Smooth muscle cell (in vitro differentiated cells): Measurements from ENCODE around the gene EFNA4. TPM values are rescaled to one million over a fixed set of nuclear protein-coding genes. Genes with fewer than 3 reads are reported as not detected.

Experiments
- DNase-seq: peaks from one replicate; lab custom pipeline; 2025; ENCODE audit not compliant: unreplicated experiment; lab: John Stamatoyannopoulos, UW
- H2AFZ ChIP-seq: fragments of 200-600 bp; sonication (generic); 2 replicates; pipeline ENCODE4 v1.6.0; 2016; ENCODE audit warnings: antibody characterized with exemption, low read depth, mild to moderate bottlenecking
- H3F3A ChIP-seq: fragments of 200-600 bp; sonication (generic); 2 replicates; pipeline ENCODE4 v1.6.0; 2017; ENCODE audit warnings: antibody characterized with exemption, low read depth
- H3K27ac ChIP-seq: fragments of 200-600 bp; sonication (generic); 2 replicates; pipeline ENCODE4 v1.5.1; 2016; ENCODE audit warnings: low read depth, mild to moderate bottlenecking
- H3K27me3 ChIP-seq: fragments of 200-600 bp; sonication (generic); 2 replicates; pipeline ENCODE4 v1.6.1; 2016; ENCODE audit warnings: low read depth, mild to moderate bottlenecking
- H3K36me3 ChIP-seq: fragments of 200-600 bp; sonication (generic); 2 replicates; pipeline ENCODE4 v1.5.1; 2016; ENCODE audit warnings: low read depth
- H3K4me1 ChIP-seq: fragments of 200-600 bp; sonication (generic); 2 replicates; pipeline ENCODE4 v1.5.1; 2016; ENCODE audit warnings: low read depth
- H3K4me2 ChIP-seq: fragments of 200-600 bp; sonication (generic); 2 replicates; pipeline ENCODE4 v1.6.0; 2016; ENCODE audit warnings: mild to moderate bottlenecking
- H3K4me3 ChIP-seq: fragments of 200-600 bp; sonication (generic); 2 replicates; pipeline ENCODE4 v1.5.1; 2016; ENCODE audit warnings: mild to moderate bottlenecking
- H3K79me2 ChIP-seq: fragments of 200-600 bp; sonication (generic); 2 replicates; pipeline ENCODE4 v1.6.0; 2016; ENCODE audit warnings: low read depth, mild to moderate bottlenecking
- H3K9ac ChIP-seq: fragments of 200-600 bp; sonication (generic); 2 replicates; pipeline ENCODE4 v1.6.0; 2016; ENCODE audit warnings: low read depth
- H3K9me3 ChIP-seq: fragments of 200-600 bp; sonication (generic); replicated peaks from 2 replicates; pipeline ENCODE4 v1.5.1; 2016; ENCODE audit warnings: low read depth
- H4K20me1 ChIP-seq: fragments of 200-600 bp; sonication (generic); 2 replicates; pipeline ENCODE4 v1.6.0; 2016; ENCODE audit warnings: low read depth
- CTCF ChIP-seq: fragments of 200-600 bp; sonication (generic); IDR thresholded peaks from 2 replicates; pipeline ENCODE4 v1.5.1; 2017; ENCODE audit warnings: borderline replicate concordance, mild to moderate bottlenecking, antibody characterized with exemption; ENCODE audit not compliant: insufficient read depth, poor library complexity, severe bottlenecking
- WGBS: methylation state at CpG from one replicate; pipeline ENCODE4 v1.1.7; 2016; ENCODE audit warnings: low lambda C conversion rate; 5-methylcytosine and 5-hydroxymethylcytosine counted together
- polyA plus RNA-seq: library from polyadenylated mRNA; unstranded; fragments of >200 nt; fragmentation: Nextera tagmentation; extraction: Ambion mirVana; gene quantifications from 2 replicates; pipeline ENCODE4 v1.2.1, GENCODE V29; 2016
- total RNA-seq: library from RNA; depleted of rRNA; stranded (reverse); fragments of >200 nt; gene quantifications from 2 replicates; pipeline ENCODE4 v1.2.3, GENCODE V29; 2014

EFNA4 gene
- total and polyA plus RNA-seq, 2 experiments from 2014 or later, result 18.1 to 27.6 TPM

GRCh38 chr1:155105604-155106011 is 42.1 kb downstream of the EFNA4 start:
- 90% methylated on average over 7 of the region's 7 CpGs for WGBS
- Histone ChIP-seq H3K36me3 (no peaks in the 10 kb centered on the region), H3K4me3 (no peak overlapping the region), H3K9ac (no peak overlapping the region), H2AFZ (no peak overlapping the region), H3K27ac (no peak overlapping the region), H4K20me1 (no peaks in the 10 kb centered on the region), H3K4me1 (no peaks in the 10 kb centered on the region), H3K4me2 (no peak overlapping the region), H3K27me3 (no peaks in the 10 kb centered on the region), H3K9me3 (no peaks in the 10 kb centered on the region), H3F3A (no peaks in the 10 kb centered on the region), H3K79me2 (no peaks in the 10 kb centered on the region)
- no peak for DNase-seq
- TF ChIP-seq CTCF, result no peak

GRCh38 chr1:155106862-155107261 is 43.3 kb downstream of the EFNA4 start:
- Histone ChIP-seq H4K20me1 (no peaks in the 10 kb centered on the region), H3K27ac (no peak overlapping the region), H2AFZ (no peak overlapping the region), H3K4me3 (no peak overlapping the region), H3K4me2 (no peak overlapping the region), H3K4me1 (no peaks in the 10 kb centered on the region), H3K9ac (no peak overlapping the region), H3K9me3 (no peaks in the 10 kb centered on the region), H3K79me2 (no peaks in the 10 kb centered on the region), H3F3A (no peaks in the 10 kb centered on the region), H3K36me3 (no peaks in the 10 kb centered on the region), H3K27me3 (no peaks in the 10 kb centered on the region)
- no peak for DNase-seq
- 81% methylated on average over 6 of the region's 6 CpGs for WGBS
- no peak for TF ChIP-seq CTCF

- 81% methylated on average over 12 of the region's 12 CpGs for WGBS
These were observed 44.0 kb downstream of the EFNA4 start for GRCh38 chr1:155107309-155108264.

More at GRCh38 chr1:155107309-155108264, 44.0 kb downstream of the EFNA4 start:
- Histone ChIP-seq H3K4me1 (no peaks in the 10 kb centered on the region), H3K9ac (no peak overlapping the region), H2AFZ (no peak overlapping the region), H4K20me1 (no peaks in the 10 kb centered on the region), H3F3A (no peaks in the 10 kb centered on the region), H3K4me3 (no peak overlapping the region), H3K4me2 (no peak overlapping the region), H3K27ac (no peak overlapping the region), H3K36me3 (no peaks in the 10 kb centered on the region), H3K27me3 (no peaks in the 10 kb centered on the region), H3K79me2 (no peaks in the 10 kb centered on the region), H3K9me3 (no peaks in the 10 kb centered on the region)
- DNase-seq, result no peak
- TF ChIP-seq CTCF, result no peak
